Hepatic stellate cell (primary cell): ENCODE measurements around the gene MLLT3.

Source experiments
- DNase-seq: peaks from one replicate; pipeline ENCODE4 v3.0.0; 2011; ENCODE audit warnings: low spot score

The MLLT3 gene

DNA sequence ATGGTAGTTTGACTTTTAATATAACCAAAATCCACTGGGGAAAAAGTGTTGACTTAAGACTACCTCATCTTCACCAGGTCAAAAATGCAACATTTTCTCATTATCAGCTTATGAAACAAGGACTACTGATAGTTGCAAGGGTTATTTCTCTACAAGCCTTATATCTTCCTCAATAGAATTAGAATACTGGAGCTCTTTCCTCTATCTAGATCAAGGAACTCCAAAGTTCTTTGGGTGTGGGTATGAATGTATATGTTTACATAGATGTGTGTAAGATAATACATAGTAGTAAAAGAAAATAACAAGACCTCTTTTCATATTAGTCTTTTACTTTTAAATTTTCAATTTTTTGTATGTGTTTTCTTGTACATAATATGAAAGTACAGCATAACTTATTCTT, 244.5 kb downstream of the MLLT3 start:
- no peak for DNase-seq

DNA sequence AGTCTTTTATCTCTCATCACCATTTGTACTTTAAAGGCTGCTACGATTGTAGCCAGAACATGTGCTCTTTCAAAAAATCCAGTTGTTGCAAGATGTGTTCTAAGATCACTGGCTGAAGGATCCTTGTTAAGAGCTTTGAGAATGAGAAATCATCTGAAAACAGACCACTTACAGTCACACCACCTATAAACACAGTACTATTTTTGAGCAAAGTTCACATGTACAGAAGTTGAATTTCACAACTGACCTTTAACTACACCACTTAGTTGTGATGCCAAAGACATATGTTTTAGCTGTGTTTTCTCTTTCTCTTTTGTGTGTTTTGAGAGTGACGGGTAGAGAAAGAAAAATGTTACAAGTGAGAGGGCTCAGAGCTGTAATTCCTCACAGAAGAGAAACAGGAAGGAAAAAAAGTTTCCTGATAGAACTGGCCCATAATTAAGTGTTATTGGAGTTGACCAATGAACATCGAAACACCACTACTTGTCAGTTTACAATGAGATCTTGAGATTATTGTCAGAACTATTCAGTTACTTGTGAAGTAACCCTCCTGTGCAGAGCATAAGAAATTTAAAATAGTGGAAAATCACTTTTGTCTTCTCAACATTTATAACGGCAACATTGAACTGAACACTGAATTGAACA, 245.4 kb downstream of the MLLT3 start:
- DNase-seq = no peak

DNA sequence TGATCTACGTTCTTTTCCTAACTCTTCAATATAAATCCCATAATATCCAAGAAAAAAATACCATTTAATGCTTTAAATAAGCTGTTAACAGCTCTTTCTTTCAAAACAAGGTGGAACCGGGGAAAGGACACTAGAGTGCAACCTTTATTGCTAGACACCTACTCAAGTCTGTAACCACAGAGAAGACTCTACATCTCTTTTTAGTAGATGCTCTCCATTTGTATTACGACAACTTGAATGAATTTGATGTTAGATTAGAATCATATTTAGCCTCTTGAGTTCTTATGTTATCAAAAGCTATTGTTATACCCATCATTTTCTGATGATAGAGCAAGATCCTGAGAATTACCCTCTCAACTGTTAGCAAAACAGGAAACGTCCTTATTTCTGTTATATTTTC, 246.3 kb downstream of the MLLT3 start:
- no peak for DNase-seq

DNA sequence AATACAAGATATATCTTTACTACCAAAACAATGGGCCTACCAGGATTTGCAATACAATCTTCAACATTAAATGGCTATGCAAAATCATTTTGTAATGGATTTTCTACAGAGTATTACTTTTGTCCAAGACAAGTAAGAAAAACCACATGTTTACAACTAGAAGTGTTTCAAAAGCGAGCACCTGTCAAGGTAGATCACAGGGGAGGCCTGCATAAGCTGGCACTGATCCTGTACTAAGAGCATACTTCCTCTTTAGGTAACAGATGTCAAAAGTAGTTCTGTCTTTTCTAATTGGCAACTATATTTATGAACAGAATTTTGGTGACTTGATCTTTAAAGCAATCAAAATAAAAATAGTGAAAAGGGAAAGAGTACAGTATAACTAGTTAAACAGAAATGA, 249.0 kb downstream of the MLLT3 start:
- DNase-seq = no peak

DNA sequence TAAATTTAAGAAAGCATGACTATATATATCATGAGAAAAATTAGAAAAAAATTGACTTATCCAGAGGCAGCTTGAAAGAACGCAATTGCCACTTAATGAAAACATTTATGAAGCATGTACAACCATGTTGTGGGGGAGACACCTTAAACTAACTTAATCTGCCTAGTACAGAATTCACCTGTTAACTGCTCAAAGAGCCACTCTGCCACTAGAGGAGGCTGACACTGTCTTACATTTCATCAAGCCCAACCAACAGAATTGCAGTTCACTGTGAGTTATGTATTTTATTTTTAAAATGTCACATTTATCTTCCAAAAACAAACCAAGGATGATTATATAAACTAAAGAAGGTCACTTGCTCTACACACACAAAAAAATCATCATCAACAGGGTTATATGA, 252.9 kb downstream of the MLLT3 start:
- DNase-seq = no peak

DNA sequence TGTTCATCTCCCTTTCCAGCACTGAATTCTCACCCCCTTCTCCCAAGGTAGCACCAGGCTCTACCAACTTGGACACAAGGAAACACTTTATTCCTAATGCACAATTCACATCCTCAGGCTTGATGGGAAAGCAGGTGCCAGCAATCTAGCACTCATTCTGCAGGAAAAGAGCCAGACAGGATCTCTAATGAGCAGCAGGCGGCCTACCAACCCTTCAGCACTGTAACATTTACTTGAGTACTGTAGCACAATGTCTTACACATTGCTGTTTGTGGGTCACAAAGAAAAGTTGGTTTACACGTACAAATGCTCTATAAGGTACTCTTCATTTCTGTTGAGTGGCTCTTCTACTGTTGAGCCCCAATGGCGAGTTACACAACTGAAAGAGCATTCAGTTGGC, 254.4 kb downstream of the MLLT3 start:
- DNase-seq = no peak

DNA sequence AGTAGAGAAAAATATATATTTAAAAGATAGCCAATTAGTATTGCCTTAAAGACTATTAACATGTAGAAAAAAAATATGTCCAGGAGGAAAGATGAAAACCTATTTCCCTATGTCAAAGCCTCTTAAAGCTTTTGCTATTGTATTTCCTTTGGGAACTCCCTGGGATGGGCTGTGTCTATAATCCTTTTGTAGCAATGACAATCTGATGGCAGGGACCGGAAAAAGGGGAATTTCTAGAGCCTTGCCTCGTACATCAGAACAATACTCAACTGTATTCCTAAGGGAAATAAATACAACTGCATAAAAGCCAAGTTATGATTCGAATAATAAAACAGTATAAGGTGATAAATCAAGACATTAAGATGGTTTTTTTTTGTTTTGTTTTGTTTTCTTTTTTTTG, 257.3 kb downstream of the MLLT3 start:
- no peak for DNase-seq

DNA sequence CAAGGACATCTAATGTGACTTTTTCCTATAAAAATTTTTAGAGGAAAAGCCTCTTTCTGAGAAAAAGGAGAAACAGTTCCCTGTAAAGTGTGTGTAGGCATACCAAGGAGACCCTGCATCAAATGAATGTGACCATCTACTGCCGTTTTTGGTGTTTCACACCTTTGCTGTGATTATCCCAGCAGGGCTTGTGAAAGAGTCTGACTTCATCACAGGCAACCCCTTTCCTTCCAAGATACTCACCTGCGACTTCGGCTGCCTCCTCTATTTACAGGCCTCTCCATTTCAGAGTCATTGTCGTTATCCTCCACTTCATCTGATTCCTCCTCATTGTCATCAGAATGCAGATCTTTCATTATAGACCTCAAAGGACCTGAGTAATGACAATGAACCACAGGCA, 259.1 kb downstream of the MLLT3 start:
- DNase-seq = no peak

DNA sequence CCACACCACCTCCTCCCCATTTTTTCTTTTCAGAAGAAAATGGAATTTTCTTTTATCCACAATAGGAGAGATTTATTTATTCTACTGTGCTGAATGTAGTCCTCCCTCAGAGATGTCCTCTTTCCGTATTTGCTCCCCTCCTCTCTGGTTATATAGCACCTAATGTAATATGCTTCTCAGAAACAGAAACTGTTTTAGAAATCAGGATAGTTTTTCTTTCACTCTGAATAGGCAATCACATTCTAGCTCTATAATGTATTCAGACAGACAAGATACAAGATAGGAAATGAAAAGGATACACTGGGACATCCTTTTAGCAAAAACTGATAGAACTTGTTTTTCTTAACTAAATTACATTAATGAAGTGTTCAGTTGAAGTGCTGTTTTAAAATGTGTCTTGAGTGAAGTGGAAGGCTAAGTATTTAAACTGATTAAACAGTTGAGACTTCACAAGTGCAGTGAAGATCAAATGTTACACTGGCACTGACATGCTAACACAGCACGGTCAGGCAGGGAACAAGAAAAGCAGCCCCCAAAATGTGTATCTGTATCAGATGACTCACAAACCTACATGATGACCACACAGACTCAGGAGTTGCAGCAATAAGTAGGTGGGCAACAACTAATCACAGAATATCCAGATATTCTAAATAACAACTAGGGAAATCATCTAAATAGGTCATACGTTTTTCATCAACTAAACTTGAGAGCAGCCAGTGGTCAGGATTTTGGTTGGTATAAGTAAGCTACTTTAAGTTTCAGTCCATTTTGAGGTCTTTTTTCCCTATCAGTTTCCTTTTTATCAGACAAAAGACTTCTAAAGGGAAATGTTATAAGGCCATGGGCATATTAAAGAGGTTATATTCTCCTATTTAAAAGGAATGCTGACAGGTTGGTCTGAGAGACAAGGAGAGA, 260.4 kb downstream of the MLLT3 start:
- DNase-seq = no peak

DNA sequence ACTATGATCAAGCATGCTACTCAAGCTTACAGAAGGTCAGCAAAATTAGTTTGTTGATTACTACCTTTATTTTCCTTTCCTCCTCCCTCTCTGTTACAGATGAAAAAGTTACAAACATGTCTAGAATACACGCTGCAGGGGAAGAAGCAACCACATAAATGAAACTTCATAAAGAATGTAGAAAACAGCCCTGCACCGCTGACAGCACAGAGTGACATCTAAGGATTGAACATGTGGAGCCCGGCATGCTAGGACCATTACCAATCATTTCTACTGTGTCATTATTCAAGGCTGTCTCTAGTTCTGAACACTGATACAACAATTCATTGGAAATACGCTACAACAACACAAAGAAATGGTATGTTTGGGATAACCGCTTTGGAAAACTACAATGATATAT, 261.1 kb downstream of the MLLT3 start:
- DNase-seq = no peak

DNA sequence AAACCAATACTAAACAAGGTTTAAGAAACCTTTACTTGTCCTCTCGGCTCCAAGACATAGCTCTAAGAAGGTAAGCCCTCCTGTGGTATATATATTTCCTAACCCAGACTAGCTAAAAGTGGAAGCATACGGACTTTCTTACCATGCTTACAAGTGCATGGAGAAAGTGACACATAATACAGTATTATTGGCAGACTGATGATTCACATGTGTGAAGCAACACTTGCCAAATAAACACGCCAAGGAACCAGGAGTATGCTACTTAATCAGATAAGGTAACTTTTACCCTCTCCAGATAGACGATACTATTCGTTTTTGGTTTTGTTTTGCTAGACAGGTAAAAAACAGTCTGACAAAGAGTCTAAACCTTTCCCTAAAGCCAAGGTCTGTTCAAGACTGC, 264.1 kb downstream of the MLLT3 start:
- no peak for DNase-seq

DNA sequence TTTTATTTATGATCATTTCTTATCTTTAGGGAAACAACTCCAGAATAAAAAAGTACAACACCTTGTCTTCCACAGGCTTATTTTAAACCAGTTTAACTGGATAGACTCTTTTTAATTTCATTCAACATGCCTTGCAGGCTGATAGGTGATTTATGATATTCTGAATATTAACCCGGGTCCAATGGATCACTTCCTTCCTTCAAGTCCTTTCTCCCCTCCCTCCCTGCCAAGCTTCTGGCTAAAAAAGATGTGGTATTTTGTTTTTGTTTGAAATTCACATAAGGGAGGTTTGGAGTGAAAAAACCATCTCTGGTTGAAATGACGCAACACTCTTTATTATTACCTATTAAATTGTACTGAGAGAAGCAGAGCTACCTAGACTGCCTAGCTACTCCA, 265.3 kb downstream of the MLLT3 start:
- no peak for DNase-seq

DNA sequence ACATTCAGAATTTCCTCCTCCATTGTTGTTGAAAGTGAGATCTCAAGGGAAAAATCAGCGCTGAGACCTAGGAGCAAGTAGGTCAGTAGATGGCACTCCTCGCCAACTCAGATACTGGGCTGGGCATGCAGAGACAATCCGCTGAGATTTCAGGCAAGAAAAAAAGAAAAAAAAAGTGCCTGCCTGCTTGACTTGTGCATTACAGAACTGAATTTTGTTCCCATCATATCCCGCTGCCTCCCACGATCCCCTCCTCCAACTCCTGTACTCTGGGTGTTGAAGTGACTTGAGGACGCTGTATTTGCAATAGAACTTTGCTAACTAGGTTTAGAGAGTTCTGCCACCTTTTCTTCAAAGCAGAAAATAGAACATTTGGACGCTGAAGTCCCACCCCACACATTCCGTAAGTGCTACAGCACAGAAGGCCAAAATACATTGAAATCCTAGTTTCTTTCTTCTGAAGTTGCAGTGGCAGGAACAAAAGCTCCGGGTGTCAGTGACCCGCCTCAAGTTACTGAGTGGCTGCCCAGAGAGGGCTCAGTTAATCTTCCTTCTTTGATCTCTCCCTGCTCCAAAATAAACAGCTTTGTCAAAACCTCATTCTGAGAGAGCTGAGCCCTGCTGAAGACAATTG, 265.8 kb downstream of the MLLT3 start:
- peak; percentile 60 for DNase-seq

DNA sequence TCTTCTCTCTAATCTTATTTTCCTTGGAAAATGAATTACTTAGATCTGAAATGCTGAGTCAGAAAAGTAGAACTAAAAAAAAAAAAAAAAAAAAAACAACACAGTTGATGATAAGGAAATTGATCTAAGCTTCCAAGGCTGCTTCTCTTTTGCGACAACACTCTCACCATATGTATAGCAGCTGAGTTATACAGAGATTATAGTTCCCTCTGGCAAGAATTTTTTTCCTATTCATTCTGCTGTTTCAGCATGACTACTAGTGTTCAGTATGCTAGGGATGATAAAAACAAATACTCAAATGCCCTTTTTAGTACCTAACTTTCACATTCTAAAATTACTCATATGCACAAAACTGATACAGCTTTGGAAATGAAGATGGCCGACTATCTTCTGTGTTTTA, 267.3 kb downstream of the MLLT3 start:
- DNase-seq = peak; percentile 67

DNA sequence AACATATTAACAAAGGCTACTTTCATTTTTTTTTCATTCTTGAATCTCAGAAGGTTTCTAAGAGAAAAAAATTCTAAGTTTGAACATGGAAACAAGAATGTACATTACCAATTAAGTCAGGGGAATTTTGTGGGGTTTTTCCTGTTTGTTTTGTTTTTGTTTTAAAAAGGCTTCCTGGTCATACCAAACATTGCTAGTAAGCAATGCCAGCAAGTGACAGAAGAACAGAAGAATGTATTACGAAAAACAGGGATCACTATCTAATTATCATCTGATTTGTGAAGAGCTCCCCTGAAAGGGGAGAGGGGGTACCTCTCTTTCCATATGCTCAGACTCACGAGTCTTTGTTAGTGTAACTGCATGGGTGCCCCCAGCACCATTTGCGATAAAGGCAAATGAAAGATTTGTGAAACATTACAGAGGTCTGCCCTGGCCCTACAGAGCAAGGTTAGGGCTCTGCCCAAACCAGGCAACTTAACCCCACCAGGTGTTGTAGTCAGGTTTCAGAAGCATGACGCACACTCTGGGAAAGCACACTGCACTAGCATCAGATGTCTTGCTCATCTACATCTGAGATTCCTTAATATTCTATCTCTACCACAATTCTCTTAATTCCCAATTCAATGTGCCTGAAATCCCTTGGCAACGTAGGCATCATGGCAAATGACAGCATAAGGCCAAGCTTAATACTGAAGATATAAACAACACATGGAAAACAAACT, 268.2 kb downstream of the MLLT3 start:
- no peak for DNase-seq

DNA sequence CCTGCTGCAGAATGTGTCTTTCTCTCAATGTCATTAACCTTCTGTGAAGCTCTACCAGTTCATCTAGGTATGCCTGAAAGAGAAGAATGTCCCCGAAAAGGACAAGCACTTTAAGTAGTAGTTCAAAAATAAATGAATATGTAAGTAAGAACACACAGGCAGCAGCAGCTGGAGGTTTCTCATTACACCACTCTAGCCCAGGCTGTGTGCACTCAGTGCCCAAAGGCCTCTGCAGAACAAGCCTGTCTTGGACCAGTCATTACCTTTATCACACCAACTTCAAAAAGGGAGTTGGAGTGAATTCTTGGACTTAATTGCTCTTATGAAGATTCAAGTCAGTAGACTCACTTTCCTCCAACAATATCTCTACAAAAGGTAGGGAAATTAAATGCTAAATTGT, 268.8 kb downstream of the MLLT3 start:
- DNase-seq = no peak

DNA sequence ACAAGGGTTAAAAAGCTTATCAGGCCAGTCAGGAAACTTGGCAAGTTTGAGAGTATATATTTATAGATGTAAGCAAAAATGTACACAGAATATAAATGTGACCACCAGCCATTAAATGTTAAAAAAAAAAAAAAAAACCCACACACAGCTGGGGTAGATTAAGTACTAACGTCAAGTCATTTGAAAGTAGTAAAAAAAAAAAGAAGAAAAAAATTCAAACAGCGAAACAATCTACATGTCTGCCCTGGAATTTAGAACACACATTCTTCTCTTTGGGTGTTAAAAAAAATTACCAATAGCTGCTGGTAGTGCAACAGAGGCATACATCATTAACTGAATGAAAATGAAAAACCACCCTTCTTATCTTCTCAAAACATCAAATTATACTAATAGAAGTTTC, 269.7 kb downstream of the MLLT3 start:
- DNase-seq = no peak

DNA sequence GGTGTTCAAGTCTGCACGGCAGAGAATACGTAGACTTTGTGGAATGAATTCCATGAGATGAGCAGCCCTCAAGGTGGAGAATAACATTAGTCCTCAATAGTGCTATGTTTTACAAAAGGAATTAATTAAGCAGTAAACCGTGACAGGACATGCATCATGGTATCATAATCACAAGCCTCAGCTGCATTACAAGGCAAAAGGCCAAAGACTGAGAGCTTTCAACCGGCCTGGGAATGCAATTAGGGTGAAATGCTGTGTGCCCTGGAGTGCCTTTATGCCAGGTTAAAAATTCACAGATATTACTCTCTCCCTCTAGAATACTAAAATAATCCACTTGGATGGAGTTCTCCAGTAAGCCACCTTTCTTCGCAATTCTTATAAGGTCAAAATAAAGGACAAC, 270.6 kb downstream of the MLLT3 start:
- no peak for DNase-seq

DNA sequence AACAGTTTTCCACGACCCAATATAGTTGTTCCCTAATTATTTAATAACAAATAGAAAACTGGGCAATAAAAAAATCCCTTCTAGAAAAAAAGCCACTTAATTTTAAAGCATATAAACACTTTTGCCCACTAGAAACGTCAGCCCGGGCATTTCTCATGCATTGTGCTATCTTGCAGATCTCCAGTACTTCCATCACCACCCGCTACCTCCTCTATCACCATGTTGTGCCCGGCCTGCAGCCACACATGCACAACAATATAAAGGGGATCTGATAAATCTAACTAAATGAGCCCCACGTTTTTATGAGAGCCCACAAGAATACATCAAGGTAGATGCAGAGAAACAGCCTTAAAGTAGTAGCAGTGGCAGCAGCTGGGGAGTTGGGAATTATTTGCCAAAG, 272.7 kb downstream of the MLLT3 start:
- DNase-seq = no peak

DNA sequence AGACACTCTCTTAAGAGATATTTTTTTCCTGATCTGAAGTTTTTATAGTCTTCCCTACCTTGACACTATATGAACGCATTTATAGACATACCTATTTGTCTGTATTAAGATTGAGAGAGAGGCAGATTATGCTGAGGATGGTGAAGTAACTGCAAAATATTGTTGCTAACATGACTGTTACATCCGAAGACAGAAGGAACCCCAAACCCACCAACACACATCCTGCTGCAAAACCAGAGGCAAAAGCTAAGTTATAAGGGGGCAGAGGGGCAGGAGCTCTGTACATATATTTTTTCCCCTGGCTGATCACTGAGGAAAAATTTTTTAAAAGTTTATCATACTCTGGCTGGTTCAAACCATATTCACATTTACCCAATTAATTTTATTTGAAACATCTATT, 279.0 kb downstream of the MLLT3 start:
- no peak for DNase-seq

DNA sequence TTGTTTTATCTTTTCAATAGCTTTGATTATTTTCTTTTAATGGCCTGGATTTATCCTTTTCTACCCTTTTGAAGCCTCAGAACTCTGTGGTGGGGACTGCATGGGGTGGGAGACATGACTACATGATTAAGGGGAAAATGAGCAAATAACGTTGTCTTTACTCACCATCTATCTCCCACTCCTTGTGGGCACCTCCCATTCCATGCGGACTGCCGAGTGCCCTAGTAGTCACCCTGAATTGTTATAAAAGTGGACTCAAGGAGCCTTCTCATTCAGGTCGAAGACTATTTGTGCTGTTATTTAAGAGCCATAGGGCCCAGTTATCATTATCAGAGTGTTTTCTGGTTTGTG, 281.8 kb downstream of the MLLT3 start:
- no peak for DNase-seq

DNA sequence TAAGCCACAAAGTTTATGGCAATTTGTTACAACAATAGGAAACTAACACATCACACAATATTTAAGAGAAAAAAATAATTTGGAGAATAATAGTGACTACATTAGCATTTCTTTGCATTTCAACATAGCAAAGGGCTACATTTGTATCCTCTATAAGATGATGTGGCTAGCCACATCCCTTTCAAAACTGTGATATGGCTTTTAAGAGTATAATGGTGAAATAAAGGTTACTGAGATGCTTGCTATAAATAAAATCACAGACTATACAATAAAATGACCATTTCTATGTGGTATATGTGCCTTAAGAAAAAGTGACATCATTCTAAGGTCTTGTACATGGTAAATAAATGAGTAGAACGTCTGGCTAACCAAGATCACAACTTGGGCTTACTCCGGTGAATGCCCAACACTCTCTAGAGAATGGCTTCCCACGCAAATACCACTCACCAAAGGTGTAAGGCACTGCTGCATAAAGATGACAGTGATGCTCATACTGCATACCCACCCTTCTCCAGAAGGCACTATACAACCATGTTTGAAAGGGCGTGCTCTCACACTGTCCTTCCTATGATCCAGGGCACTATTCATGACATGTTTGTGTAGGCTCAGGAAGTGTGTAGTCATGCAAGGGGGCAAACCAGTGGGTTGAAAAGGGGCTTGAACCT, 286.5 kb downstream of the MLLT3 start:
- DNase-seq = no peak
